ENCODE measurements around the gene HIKESHI.
"Not testable (repeated sequence)": the region's sequence is repeated elsewhere in the genome, so short reads cannot be mapped to it uniquely, and the experiment has no call there.

The HIKESHI gene

GRCh38 chr11:86337227-86337626, 35.2 kb downstream of the HIKESHI start:
- TF ChIP-seq CTCF (IDR thresholded peaks at IDR 0.05): no peak
- TF ChIP-seq ZFX (IDR thresholded peaks at IDR 0.05; ENCODE audit: borderline replicate concordance): no peak
- H3K27ac ChIP-seq: no peak overlapping the region

- TF ChIP-seq ZFX (IDR thresholded peaks at IDR 0.05; ENCODE audit: borderline replicate concordance) (no peak), CTCF (IDR thresholded peaks at IDR 0.05) (no peak)
- no peak overlapping the region for H3K27ac ChIP-seq
Measured at GRCh38 chr11:86341382-86341781, 39.3 kb downstream of the HIKESHI start.

GRCh38 chr11:86346513-86346912, 44.5 kb downstream of the HIKESHI start:
- TF ChIP-seq CTCF (IDR thresholded peaks at IDR 0.05) (no peak), ZFX (IDR thresholded peaks at IDR 0.05; ENCODE audit: borderline replicate concordance) (no peak)
- no peak overlapping the region for H3K27ac ChIP-seq

GRCh38 chr11:86355256-86355655, 53.2 kb downstream of the HIKESHI start:
- no peak for TF ChIP-seq CTCF (IDR thresholded peaks at IDR 0.05)
- no peak for TF ChIP-seq ZFX (IDR thresholded peaks at IDR 0.05; ENCODE audit: borderline replicate concordance)
- H3K27ac ChIP-seq: no peak overlapping the region

GRCh38 chr11:86357412-86357811, 55.4 kb downstream of the HIKESHI start:
- not testable (repeated sequence) for H3K27ac ChIP-seq

GRCh38 chr11:86358720-86359119, 56.7 kb downstream of the HIKESHI start:
- no peak for TF ChIP-seq ZFX (IDR thresholded peaks at IDR 0.05; ENCODE audit: borderline replicate concordance)
- no peak for TF ChIP-seq CTCF (IDR thresholded peaks at IDR 0.05)
- no peak overlapping the region for H3K27ac ChIP-seq

- no peak overlapping the region for H3K27ac ChIP-seq
- TF ChIP-seq CTCF (IDR thresholded peaks at IDR 0.05) (peak; percentile 43), ZFX (IDR thresholded peaks at IDR 0.05; ENCODE audit: borderline replicate concordance) (no peak)
Measured at GRCh38 chr11:86360775-86361395, 58.8 kb downstream of the HIKESHI start.

- H3K27ac ChIP-seq: no peak overlapping the region
- no peak for TF ChIP-seq ZFX (IDR thresholded peaks at IDR 0.05; ENCODE audit: borderline replicate concordance)
- TF ChIP-seq CTCF (IDR thresholded peaks at IDR 0.05): no peak
Measured at GRCh38 chr11:86363424-86363823, 61.4 kb downstream of the HIKESHI start.

All from 22Rv1 (cell line).